GM21390 (cell line): ENCODE measurements around the gene ATN1.
"Not testable (repeated sequence)": the region's sequence is repeated elsewhere in the genome, so short reads cannot be mapped to it uniquely, and the experiment has no call there.

ENCODE experiments used
- ATAC-seq: cut with Tn5 transposase; IDR thresholded peaks from one replicate; pipeline ENCODE4 v1.9.1; 2021; ENCODE audit not compliant: unreplicated experiment

ATN1 gene

DNA sequence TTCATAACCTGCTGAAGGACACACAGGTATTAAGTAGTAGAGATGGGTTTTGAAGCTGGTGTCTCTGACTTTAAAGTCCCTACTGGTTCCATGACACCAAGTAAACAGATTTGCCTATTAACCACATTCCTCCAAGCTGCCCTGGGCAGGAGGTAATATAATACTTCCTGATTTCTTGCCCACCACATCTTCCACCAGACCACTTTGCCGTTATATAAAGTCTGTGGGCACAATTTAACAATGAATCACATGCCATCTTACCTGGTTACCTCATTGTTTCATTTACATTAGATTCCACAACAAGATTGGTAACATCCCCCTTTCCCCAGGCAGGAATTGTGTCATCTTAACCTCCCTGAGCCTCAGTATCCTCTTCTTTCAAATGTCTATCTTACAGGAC lies 24.0 kb upstream of the ATN1 start:
- no peak for ATAC-seq

DNA sequence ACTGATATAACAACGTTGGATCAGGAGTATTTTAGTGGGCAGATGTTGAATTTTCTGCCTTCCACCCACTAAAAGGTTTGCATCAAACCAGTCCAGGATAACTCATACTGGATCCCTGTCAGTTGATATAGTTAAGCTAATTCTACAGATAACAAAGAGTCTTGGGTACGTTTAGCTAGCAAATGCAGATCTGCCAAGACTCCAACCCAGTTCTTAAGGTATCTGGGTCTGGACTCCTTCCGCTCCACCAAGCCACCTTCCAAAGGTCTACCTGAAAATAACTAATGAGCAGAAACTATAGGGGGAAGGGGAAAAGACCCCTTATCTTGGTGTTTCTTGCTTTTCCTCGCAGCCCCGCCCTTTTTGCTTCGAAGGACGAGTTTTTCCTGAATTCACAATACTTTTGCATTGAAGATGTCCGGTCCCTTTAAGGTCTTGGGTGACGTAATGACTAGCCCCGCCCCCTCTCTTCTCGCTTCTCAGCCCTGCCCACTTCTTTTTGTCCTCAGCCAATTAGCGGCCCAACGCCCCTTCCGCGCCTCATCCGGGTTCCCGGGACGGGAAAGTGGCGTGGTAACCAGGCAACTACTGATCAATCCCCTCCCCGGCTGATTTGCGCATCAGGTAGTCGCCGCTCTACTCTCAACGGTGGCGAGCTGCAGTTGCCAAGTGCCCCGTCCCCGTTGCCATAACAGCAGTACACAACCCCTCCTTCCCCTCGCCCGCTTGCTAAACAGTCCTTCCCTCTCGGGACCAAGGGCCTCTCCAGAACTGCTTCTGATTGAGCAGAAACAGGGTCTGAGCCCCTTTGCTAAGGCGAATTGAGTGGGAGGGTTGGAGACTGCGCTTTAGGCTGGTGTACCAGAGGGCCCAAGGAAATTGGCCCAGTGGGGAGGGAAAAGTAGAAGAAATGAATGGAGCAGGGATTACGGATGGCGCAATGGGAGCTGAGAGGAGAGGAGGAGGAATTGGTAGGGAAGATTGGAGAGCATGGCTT lies 23.2 kb upstream of the ATN1 start, which contains the start of gene LRRC23:
Gene LRRC23, plus strand, starts transcription at position 543 of the 997 bp plus-strand sequence. CDS start 812 bp downstream, outside the sequence.
- ATAC-seq, result peak; percentile 88

DNA sequence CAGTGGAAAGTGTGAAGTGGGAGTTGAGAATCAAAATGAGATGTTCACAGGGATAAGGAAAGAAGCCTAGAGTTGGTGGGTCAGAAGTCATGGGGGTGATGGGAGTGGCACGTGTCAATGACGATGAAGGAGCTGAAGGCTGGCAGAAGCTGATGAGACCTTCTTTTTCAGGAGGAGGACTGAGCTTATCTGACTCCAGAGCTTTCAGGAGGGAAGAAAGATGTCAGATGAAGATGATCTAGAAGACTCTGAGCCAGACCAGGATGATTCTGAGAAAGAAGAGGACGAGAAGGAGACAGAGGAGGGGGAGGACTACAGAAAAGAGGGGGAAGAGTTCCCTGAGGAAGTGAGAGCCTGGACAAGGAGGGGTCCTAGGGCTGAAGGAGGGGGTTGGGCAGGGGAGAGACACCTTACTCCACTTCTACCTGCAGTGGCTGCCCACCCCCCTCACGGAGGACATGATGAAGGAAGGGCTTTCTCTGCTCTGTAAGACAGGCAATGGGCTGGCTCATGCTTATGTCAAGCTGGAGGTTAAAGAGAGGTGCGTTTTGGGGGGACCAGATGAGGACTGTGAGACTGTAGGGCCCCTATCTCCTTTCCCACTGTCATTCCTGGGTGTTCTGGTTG lies 22.2 kb upstream of the ATN1 start:
- no peak for ATAC-seq

DNA sequence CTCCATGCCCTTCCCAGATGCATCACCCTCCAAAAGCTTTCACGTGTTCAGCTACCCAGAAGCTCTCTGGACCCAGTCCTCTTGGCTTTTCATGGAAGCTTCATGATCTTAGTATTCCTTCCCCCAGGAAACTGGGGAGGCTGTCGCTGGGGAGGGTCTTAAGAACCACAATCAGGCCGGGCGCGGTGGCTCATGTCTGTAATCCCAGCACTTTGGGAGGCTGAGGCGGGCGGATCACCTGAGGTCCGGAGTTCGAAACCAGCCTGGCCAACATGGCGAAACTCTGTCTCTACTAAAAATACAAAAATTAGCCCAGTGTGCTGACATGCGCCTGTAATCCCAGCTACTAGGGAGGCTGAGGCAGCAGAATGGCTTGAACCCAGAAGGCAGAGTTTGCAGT lies 19.6 kb upstream of the ATN1 start:
- ATAC-seq, result not testable (repeated sequence)

DNA sequence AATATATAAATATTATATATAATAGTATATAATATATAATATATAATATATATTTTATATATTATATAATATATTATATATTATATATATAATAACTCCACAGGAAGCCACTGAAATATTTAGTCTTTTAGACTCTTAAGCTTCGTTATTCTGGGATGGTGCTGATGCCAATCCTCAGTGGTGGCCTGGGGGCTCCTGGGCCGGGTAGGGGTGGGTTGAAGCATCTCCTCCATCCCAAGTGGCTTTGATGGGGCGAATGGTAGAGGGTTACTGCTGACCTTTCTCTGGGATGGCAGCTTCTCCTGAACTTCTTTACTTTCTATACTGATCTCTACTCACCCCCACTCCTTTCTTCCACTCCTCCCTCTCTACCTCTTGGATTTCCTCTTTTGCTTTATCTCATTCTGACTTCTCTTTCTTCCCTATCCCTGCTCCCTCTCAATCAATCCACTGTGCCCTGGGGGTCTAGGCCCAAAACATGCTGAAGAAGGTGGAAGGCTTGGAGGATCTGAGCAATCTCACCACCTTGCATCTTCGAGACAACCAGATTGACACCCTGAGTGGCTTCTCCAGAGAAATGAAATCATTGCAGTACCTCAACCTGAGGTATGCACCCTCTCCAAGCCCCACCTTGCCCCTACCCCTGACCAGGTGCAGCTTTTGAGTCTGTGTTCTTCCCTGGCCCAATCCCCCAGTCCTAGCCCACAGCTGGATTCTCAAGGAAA lies 18.2 kb upstream of the ATN1 start:
- ATAC-seq, result no peak

DNA sequence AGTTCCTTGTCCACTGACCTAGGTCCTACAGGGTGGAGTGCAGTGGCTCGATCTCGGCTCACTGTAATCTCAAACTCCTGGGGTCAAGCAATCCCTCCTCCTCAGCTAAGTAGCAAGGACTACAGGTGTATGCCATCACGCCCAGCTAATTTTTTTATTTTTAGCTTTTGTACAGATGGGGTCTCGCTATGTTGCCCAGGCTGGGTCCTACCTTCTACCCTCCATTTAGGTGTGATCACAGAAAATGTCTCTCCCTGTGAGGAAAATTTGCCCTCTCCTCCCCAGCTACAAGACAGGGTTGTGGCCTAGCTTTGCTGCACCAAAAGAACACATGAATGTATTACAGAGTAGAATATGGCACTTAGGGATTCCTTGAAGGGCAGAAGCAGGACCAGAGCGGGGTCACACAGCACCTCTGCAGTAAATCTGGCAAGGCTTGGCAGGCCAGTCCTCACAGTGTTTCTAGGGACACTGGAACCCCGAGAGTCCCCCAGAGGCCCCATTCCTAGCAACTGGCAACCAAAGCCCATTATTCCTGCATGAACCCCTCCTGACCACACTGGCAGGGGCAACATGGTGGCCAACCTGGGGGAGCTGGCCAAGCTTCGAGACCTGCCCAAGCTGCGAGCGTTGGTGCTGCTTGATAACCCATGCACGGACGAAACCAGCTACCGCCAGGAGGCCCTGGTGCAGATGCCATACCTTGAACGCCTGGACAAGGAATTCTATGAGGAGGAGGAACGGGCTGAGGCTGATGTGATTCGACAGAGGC lies 15.4 kb upstream of the ATN1 start:
- no peak for ATAC-seq

DNA sequence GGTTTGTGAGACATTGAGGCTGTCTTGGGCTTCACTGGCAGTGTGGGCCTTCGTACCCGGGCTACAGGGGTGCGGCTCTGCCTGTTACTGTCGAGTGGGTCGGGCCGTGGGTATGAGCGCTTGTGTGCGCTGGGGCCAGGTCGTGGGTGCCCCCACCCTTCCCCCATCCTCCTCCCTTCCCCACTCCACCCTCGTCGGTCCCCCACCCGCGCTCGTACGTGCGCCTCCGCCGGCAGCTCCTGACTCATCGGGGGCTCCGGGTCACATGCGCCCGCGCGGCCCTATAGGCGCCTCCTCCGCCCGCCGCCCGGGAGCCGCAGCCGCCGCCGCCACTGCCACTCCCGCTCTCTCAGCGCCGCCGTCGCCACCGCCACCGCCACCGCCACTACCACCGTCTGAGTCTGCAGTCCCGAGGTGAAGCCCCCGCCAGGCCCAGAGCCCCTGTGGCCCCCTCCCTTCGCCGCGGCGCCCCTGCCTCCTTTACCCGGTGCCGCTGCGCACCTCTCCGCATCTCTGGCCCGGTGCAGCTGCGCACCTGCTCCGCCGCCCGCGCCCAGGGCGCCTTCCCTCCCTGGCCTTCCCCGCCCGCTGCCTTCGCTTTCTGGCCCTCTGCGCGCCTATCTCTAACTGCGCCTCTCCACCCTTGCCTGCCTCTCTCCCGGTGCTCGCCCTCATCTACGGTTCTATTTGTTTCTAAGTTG lies 13.4 kb upstream of the ATN1 start, which contains the start of gene ENO2:
Gene ENO2, plus strand, starts transcription at position 335 of the 701 bp plus-strand sequence. CDS start 1,253 bp downstream, outside the sequence.
- peak; percentile 70 for ATAC-seq

DNA sequence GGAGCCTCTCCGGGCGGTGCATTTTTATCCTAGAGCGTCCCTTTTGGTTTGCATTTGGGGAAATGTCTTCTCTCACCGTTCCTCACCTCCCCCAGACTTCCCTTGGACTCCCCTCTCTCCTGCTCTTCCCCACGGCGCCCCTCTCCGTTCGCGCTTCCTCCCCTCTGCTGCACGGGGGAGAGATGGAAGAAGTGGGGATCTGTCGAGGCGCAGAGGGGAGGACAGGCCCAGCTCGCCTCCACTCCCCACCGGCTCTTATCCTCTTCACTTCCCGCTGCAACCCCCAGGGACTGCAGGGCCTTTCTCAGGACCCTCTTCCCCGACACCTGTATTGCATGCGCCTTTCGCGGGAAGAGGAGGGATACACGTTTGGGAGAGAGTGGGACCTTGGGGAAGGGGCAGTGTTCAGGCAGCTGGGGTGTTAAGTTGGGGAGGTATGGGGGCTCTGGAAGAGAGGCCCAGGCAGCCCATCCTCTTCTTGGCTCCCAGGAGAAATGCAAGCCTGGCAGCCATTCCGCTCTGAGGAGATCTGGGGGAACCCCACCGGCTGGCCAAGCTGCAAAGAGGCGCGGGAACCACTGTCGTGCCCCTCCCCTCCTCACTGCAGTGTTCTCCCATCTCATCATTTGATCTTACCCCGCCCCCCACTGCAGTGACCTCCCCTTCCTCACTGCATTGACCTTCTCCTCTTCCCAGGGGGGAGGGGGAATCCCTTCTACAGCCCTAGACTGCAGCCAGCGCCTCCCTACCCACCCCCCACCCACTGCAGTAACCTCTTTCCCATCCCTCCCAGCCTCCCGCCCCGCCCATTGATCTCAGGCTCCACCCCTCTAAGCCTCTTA lies 12.6 kb upstream of the ATN1 start:
- no peak for ATAC-seq

DNA sequence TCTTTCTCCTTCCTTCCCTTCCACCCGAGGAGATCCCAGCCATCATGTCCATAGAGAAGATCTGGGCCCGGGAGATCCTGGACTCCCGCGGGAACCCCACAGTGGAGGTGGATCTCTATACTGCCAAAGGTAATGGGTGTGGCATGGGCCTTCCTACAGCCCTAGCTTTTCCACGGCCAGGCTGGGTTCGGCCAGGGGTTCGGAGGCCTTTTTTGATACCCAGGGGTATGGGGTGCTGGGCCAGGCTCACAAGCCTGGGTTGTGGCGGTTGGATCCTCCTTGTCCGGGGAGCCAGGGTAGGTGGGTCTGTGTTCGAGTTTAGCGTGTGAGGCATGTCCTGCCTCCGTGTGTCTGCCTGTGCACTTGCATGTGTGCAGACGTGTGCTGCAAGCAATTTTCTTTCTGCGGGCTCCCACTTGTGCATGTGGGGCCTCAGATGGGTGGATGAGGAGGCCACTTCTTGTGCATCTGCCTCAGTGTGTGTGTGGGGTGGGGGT lies 11.9 kb upstream of the ATN1 start:
- ATAC-seq, result no peak

DNA sequence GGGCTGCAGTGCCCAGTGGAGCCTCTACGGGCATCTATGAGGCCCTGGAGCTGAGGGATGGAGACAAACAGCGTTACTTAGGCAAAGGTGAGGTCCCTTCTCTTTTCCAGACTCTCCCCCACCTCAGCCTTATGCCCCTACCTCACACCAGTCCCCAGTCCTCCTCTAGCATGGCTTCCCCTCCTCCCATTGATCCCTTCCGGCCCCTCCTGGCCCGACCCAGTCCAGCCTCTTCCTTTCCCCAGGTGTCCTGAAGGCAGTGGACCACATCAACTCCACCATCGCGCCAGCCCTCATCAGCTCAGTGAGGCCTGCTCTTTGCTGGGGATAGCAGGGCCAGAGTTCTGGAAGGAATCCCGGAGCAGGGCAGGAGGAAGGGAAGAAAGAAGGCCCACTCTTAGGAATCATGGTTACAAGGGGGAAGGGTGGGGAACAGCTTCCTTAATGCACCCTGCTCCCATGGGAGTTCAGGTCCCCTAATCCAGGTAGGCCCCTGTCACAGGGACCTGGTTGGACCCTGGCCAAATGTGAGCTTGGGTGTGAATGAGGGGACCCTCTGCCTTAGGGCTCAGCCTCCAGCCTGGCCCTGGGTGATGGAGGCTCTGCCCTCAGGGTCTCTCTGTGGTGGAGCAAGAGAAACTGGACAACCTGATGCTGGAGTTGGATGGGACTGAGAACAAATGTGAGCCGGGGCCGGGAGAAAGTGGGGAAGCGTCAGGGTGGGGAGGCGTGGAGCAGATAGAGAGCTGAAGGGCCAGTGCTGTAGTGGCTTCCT lies 11.1 kb upstream of the ATN1 start:
- no peak for ATAC-seq

DNA sequence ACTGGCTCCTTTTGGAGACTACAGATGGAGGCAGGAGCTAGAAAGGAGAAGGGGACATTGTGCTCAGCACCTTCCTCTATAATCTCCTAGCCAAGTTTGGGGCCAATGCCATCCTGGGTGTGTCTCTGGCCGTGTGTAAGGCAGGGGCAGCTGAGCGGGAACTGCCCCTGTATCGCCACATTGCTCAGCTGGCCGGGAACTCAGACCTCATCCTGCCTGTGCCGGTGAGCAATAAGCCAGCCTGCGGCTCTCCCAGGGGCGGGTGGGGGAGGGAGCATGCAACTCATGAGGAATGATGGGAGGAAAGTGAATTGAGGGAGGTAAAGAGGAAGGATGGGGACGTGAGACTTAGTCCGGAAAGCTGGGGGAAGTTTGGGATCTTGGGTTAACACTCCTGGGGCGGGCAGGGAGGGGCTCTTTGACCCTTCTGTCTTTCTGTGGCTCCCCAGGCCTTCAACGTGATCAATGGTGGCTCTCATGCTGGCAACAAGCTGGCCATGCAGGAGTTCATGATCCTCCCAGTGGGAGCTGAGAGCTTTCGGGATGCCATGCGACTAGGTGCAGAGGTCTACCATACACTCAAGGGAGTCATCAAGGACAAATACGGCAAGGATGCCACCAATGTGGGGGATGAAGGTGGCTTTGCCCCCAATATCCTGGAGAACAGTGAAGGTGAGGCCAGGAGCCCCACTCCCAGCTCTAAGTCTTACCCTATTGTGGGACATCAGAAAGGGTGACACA lies 10.1 kb upstream of the ATN1 start:
- ATAC-seq, result no peak

DNA sequence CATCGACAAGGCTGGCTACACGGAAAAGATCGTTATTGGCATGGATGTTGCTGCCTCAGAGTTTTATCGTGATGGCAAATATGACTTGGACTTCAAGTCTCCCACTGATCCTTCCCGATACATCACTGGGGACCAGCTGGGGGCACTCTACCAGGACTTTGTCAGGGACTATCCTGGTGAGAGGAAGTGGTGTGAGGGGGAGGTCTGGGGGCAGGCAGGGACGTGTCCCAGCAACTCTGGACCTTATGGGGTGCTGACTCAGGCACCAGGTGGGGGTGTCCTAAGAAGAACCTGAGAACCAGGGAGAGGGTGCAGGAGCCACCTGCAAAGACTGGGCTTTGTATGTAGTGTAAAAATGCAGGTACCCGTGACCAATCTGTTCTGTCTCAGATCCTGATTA lies 8.2 kb upstream of the ATN1 start:
- no peak for ATAC-seq

DNA sequence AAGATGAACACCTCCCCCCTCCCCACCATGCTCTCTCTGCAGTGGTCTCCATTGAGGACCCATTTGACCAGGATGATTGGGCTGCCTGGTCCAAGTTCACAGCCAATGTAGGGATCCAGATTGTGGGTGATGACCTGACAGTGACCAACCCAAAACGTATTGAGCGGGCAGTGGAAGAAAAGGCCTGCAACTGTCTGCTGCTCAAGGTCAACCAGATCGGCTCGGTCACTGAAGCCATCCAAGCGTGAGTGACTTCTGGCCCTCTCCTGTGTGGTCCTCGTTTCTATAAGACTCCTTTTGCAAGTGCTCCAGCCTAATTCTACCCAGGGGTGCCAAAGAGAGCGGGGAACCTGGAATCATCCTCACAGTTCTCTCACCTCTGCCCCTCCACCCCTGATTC lies 6.2 kb upstream of the ATN1 start:
- ATAC-seq, result no peak

DNA sequence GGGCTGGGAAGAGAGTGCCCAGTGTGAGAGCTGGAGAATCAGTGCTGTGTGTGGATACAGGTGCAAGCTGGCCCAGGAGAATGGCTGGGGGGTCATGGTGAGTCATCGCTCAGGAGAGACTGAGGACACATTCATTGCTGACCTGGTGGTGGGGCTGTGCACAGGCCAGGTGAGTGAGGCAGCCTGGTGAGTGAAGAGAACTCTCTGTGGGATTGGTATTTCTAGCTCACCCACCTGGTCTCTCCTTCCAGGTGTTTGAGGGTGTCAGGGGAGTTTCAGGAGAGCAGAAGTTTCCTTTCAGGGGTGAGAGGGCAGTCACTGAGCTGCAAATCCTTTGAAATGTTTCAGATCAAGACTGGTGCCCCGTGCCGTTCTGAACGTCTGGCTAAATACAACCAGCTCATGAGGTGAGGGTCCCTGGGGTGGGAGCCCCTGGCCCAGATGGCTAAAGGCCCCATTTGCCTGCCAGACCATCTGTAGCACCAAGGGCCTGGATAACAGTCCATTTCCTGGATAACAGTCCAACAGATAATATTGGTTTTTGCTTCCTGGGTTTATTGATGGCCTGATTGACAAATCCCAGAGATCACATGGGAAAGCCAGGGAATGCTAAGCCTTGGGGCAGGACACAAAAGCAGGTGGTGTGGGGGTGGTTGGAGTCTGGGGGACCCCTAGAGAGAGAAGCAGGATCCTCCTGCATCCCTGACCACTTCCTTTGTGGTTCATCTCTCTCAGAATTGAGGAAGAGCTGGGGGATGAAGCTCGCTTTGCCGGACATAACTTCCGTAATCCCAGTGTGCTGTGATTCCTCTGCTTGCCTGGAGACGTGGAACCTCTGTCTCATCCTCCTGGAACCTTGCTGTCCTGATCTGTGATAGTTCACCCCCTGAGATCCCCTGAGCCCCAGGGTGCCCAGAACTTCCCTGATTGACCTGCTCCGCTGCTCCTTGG lies 5.5 kb upstream of the ATN1 start:
- ATAC-seq, result no peak

DNA sequence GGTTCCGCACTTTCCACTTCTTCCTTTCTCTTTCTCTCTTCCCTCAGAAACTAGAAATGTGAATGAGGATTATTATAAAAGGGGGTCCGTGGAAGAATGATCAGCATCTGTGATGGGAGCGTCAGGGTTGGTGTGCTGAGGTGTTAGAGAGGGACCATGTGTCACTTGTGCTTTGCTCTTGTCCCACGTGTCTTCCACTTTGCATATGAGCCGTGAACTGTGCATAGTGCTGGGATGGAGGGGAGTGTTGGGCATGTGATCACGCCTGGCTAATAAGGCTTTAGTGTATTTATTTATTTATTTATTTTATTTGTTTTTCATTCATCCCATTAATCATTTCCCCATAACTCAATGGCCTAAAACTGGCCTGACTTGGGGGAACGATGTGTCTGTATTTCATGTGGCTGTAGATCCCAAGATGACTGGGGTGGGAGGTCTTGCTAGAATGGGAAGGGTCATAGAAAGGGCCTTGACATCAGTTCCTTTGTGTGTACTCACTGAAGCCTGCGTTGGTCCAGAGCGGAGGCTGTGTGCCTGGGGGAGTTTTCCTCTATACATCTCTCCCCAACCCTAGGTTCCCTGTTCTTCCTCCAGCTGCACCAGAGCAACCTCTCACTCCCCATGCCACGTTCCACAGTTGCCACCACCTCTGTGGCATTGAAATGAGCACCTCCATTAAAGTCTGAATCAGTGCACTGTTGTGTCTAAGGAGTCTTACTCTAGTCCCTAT lies 4.6 kb upstream of the ATN1 start:
- ATAC-seq, result no peak

DNA sequence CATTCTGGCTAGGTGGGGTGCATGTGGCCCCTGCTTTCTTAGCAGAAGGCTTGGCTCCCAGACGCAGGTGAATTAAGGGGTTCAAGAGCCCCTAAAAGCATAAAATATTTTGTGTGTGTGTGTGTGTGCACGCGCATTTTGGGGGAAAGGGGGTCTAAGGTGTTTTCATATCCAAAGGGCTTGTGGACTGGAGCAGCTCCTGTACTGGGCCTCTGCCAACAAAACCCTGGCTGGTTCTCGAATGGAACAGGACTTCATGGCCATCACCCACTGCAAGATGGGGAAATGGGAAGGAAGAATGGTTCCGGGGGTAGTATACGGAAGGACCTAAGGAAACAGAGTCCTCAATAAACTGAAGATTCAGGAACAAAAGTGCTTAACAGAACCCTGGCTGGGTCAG lies 3.9 kb upstream of the ATN1 start:
- no peak for ATAC-seq
